Parathyroid adenoma (tissue), 2 donors: ENCODE measurements around the gene KLHL29.

Source experiments
- H2AFZ ChIP-seq: fragments of 300-600 bp; sonication (generic); one replicate; pipeline ENCODE4 v1.7.0; 2017; ENCODE audit warnings: antibody characterized with exemption, mild to moderate bottlenecking
- H3K27ac ChIP-seq: fragments of 300-600 bp; sonication (generic); one replicate; pipeline ENCODE4 v1.7.0; 2017
- H3K27me3 ChIP-seq: fragments of 300-600 bp; sonication (generic); one replicate; pipeline ENCODE4 v1.7.0; 2017; ENCODE audit warnings: low read length; ENCODE audit not compliant: control insufficient read depth, insufficient read depth
- H3K36me3 ChIP-seq: fragments of 300-600 bp; sonication (generic); one replicate; pipeline ENCODE4 v1.7.0; 2017; ENCODE audit warnings: low read length; ENCODE audit not compliant: control insufficient read depth, insufficient read depth
- H3K4me1 ChIP-seq: fragments of 300-600 bp; sonication (generic); one replicate; pipeline ENCODE4 v1.7.0; 2017; ENCODE audit warnings: control low read depth
- H3K4me2 ChIP-seq: fragments of 300-600 bp; sonication (generic); one replicate; pipeline ENCODE4 v1.7.0; 2017; ENCODE audit warnings: low read length
- H3K4me3 ChIP-seq: fragments of 300-600 bp; sonication (generic); one replicate; pipeline ENCODE4 v1.7.0; 2017; ENCODE audit warnings: low read depth, low read length
- H3K79me2 ChIP-seq: fragments of 300-600 bp; sonication (generic); one replicate; pipeline ENCODE4 v1.7.0; 2017; ENCODE audit warnings: control low read depth
- H3K9ac ChIP-seq: fragments of 300-600 bp; sonication (generic); one replicate; pipeline ENCODE4 v1.7.0; 2017; ENCODE audit warnings: mild to moderate bottlenecking
- H3K9me3 ChIP-seq: fragments of 300-600 bp; sonication (generic); one replicate; pipeline ENCODE4 v1.7.0; 2017; ENCODE audit warnings: low read length; ENCODE audit not compliant: control insufficient read depth
- TF ChIP-seq, protein P1 (sequence below): fragments of 300-600 bp; sonication (generic); IDR thresholded peaks from one replicate; pipeline ENCODE4 v1.7.0; 2017; ENCODE audit warnings: antibody characterized with exemption, mild to moderate bottlenecking
- donor health status: primary hyperparathyroidism.

The KLHL29 gene

DNA sequence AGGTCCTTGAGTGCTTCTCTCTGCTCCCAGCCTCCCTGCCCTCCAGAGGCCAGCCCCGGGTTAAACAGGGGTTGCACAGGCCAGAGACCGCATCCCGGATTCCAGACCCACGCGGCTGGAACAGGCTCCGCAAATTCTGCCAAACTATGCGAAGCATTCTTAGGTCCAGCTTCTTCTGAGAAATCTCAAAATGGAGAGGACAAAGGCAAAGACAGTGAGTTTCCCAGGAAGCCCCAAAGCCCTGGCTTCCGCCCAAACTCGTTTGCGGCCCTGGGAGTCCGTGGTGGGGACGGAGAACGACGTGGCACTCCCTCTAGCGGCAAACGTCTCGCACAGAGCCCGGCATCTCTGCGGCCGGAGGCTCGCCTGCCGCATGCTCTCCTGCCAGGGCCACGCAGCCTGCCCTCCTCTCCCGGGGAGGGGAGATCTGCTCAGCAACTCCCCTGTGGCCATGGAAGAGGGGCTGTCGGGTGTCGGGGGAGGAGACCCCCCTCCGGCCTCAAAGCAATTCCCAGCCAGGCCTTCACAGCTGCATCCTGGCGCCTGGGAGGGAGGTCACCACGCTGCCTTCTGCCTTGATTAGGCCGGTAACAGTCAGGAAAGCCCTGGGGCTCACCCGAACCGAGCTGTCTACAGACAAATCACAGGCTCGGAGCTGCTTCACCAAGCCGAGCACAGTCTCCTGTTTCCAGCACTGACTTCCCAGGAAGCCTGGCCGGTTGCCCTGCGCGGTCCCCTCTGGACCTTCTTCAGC lies 33.4 kb upstream of the KLHL29 start:
- no peak overlapping the region for H3K4me2 ChIP-seq
- H3K27me3 ChIP-seq: no peaks in the 10 kb centered on the region
- no peaks in the 10 kb centered on the region for H3K9me3 ChIP-seq
- no peak overlapping the region for H3K9ac ChIP-seq
- no peaks in the 10 kb centered on the region for H3K36me3 ChIP-seq
- H3K27ac ChIP-seq: no peak overlapping the region
- H3K79me2 ChIP-seq: no peaks in the 10 kb centered on the region
- TF ChIP-seq, protein P1, sequence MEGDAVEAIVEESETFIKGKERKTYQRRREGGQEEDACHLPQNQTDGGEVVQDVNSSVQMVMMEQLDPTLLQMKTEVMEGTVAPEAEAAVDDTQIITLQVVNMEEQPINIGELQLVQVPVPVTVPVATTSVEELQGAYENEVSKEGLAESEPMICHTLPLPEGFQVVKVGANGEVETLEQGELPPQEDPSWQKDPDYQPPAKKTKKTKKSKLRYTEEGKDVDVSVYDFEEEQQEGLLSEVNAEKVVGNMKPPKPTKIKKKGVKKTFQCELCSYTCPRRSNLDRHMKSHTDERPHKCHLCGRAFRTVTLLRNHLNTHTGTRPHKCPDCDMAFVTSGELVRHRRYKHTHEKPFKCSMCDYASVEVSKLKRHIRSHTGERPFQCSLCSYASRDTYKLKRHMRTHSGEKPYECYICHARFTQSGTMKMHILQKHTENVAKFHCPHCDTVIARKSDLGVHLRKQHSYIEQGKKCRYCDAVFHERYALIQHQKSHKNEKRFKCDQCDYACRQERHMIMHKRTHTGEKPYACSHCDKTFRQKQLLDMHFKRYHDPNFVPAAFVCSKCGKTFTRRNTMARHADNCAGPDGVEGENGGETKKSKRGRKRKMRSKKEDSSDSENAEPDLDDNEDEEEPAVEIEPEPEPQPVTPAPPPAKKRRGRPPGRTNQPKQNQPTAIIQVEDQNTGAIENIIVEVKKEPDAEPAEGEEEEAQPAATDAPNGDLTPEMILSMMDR: peak; percentile 80
- no peaks in the 10 kb centered on the region for H3K4me1 ChIP-seq
- peak overlapping the region; percentile 43 for H2AFZ ChIP-seq
- H3K4me3 ChIP-seq: no peak overlapping the region

DNA sequence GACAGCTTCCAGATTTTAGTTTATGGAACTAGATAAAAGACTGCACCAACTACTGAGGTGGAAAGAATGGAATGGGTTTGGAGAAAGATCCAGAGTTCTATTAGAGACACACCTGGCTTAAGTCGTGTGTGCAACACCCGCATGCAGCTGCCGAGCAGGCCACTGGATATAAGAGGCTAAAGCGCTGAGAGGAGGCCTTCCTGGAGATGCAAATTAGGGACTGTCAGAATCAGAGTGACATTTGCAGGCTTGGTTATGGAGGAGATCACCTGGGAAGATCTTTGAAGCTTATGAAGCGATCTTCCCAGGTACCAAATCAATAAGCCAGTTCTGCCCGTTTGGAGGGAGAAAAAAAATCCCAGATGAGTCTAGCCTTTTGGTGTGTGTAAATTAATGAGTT lies 30.4 kb upstream of the KLHL29 start:
- Histone ChIP-seq H3K36me3 (no peaks in the 10 kb centered on the region), H3K4me3 (no peak overlapping the region), H3K27ac (no peak overlapping the region), H2AFZ (no peak overlapping the region), H3K4me2 (no peak overlapping the region), H3K79me2 (no peaks in the 10 kb centered on the region), H3K27me3 (no peaks in the 10 kb centered on the region), H3K9me3 (no peaks in the 10 kb centered on the region), H3K4me1 (no peaks in the 10 kb centered on the region), H3K9ac (no peak overlapping the region)
- TF ChIP-seq, protein P1: no peak

DNA sequence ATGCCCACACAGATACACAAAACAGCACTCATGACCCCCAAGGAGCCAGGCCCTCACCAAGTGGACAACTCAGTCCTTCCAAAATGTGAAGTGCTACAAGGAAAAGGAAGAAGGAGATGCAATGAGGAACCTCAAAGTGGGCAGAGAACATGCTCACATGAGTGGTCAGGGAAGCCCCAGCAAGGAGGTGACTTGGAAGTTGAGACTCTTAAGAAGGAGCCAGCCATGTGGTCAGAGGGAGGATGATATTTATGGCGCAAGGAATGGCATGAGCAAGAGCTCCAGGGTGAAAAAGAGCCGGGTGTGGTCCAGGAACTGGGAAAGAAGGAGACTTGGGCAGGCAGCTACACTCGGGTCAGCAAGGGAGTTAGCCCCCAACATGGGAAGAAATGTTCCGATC lies 30.0 kb upstream of the KLHL29 start:
- no peak overlapping the region for H3K4me3 ChIP-seq
- H3K27ac ChIP-seq: no peak overlapping the region
- H3K9ac ChIP-seq: no peak overlapping the region
- H3K9me3 ChIP-seq: no peaks in the 10 kb centered on the region
- H3K27me3 ChIP-seq: no peaks in the 10 kb centered on the region
- no peak overlapping the region for H2AFZ ChIP-seq
- no peaks in the 10 kb centered on the region for H3K36me3 ChIP-seq
- no peak overlapping the region for H3K4me2 ChIP-seq
- TF ChIP-seq, protein P1: no peak
- no peaks in the 10 kb centered on the region for H3K4me1 ChIP-seq
- no peaks in the 10 kb centered on the region for H3K79me2 ChIP-seq

DNA sequence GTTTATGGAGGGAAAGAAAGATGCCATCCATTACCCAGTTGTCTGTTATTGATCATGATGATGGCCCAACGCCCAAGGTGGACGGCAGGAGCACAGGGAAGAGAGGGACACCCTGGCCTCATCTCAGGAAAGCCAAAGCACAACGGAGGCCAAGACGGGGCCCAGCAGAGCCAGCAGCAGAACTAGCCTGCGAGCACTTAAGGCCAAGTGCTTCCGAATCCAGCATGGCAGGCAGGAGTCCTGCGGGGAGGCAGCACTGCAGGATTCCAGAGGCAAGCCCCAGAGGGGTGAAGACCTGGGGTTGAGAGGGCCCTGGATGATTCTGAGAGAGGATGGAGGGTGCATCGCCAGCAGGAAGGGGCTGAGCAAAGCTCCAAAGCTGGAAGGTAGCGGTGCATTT lies 28.3 kb upstream of the KLHL29 start:
- Histone ChIP-seq H3K4me2 (no peak overlapping the region), H2AFZ (no peak overlapping the region), H3K4me1 (no peaks in the 10 kb centered on the region), H3K79me2 (no peaks in the 10 kb centered on the region), H3K9me3 (no peaks in the 10 kb centered on the region), H3K27ac (no peak overlapping the region), H3K9ac (no peak overlapping the region), H3K4me3 (no peak overlapping the region), H3K36me3 (no peaks in the 10 kb centered on the region), H3K27me3 (no peaks in the 10 kb centered on the region)
- TF ChIP-seq, protein P1: no peak
